Measurements from ENCODE around the gene ARHGEF7.

The ARHGEF7 gene

GRCh38 chr13:111117961-111118360 lies 2.9 kb downstream of the ARHGEF7 start:
- Histone ChIP-seq H3K4me3 (ENCODE audit: low read depth in 1 of 5, low read length in 5 of 5) (peak overlapping the region in 2 of 5 donors; percentile 26 to 30), H3K27me3 (ENCODE audit: control insufficient read depth in 5 of 5, insufficient read depth in 4 of 5, low read length in 5 of 5) (peaks cover 0 to 4% (median 3%) of the 10 kb centered on the region in 5 donors), H3K36me3 (ENCODE audit: control insufficient read depth in 5 of 5, insufficient read depth in 5 of 5, low read length in 5 of 5) (peaks cover 0 to 7% (median 6%) of the 10 kb centered on the region in 5 donors), H3K9me3 (ENCODE audit: control insufficient read depth in 5 of 5, low read length in 5 of 5) (no peaks in the 10 kb centered on the region), H3K27ac (ENCODE audit: low read depth, low read length) (peak overlapping the region; percentile 98), H3K9ac (ENCODE audit: low read length in 5 of 5) (peak overlapping the region in 1 of 5 donors; percentile 33), H3K4me1 (ENCODE audit: control insufficient read depth in 5 of 5, insufficient read depth in 5 of 5, low read length in 5 of 5) (peaks cover 15 to 67% (median 57%) of the 10 kb centered on the region in 5 donors)

GRCh38 chr13:111118898-111119607 lies 3.9 kb downstream of the ARHGEF7 start:
- peaks cover 15 to 63% (median 55%) of the 10 kb centered on the region in 5 donors for H3K4me1 ChIP-seq (ENCODE audit: control insufficient read depth in 5 of 5, insufficient read depth in 5 of 5, low read length in 5 of 5)
- peaks cover 0 to 4% (median 0%) of the 10 kb centered on the region in 5 donors for H3K27me3 ChIP-seq (ENCODE audit: control insufficient read depth in 5 of 5, insufficient read depth in 4 of 5, low read length in 5 of 5)
- H3K9ac ChIP-seq (ENCODE audit: low read length in 5 of 5), result no peak overlapping the region
- H3K36me3 ChIP-seq (ENCODE audit: control insufficient read depth in 5 of 5, insufficient read depth in 5 of 5, low read length in 5 of 5), result peaks cover 0 to 7% (median 6%) of the 10 kb centered on the region in 5 donors
- peak overlapping the region; percentile 98 for H3K27ac ChIP-seq (ENCODE audit: low read depth, low read length)
- no peak overlapping the region for H3K4me3 ChIP-seq (ENCODE audit: low read depth in 1 of 5, low read length in 5 of 5)
- no peaks in the 10 kb centered on the region for H3K9me3 ChIP-seq (ENCODE audit: control insufficient read depth in 5 of 5, low read length in 5 of 5)

DNA sequence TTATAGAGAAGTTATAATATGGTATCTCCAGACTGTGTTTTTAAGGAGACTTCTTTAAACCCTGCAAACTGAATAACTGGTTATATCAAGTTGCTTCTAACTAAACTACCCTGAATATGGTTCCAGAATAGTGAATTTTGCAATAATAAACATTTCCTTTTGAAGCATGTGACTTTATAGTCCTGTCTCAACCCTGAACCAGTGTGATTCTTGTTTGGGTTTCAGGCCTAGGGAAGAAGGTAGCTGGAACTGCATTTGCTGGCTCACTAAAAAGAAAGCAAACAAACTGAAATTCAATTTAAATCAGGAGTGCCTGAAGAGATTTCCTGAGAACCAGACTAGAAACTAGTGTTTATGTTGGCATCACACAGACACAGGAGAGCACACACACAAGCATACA lies 4.9 kb downstream of the ARHGEF7 start:
- H3K9me3 ChIP-seq (ENCODE audit: control insufficient read depth in 5 of 5, low read length in 5 of 5), result no peaks in the 10 kb centered on the region
- H3K36me3 ChIP-seq (ENCODE audit: control insufficient read depth in 5 of 5, insufficient read depth in 5 of 5, low read length in 5 of 5), result peaks cover 0 to 7% (median 6%) of the 10 kb centered on the region in 5 donors
- peaks cover 15 to 59% (median 56%) of the 10 kb centered on the region in 5 donors for H3K4me1 ChIP-seq (ENCODE audit: control insufficient read depth in 5 of 5, insufficient read depth in 5 of 5, low read length in 5 of 5)
- peaks cover 0 to 4% (median 0%) of the 10 kb centered on the region in 5 donors for H3K27me3 ChIP-seq (ENCODE audit: control insufficient read depth in 5 of 5, insufficient read depth in 4 of 5, low read length in 5 of 5)
- H3K9ac ChIP-seq (ENCODE audit: low read length in 5 of 5), result no peak overlapping the region
- no peak overlapping the region for H3K4me3 ChIP-seq (ENCODE audit: low read depth in 1 of 5, low read length in 5 of 5)
- H3K27ac ChIP-seq (ENCODE audit: low read depth, low read length), result peak overlapping the region; percentile 98

DNA sequence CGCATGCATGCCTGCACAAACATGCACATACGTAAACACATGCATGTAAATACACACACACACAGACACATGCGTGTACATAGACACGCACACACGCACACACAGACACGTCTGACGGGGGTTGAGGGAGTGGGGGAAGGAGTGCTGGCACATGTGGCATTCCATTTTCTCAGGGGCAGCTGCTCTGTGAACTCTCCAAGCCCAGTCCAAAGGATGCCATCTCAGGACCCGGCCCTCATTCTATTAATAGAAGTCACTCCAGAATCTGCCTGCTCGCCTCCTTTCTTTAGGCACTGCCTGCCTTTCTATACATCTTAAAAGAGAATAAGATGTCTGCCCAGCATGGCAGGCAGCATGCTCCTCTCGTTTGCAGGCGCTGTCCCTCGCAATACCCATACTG lies 5.3 kb downstream of the ARHGEF7 start:
- Histone ChIP-seq H3K9me3 (ENCODE audit: control insufficient read depth in 5 of 5, low read length in 5 of 5) (no peaks in the 10 kb centered on the region), H3K4me3 (ENCODE audit: low read depth in 1 of 5, low read length in 5 of 5) (no peak overlapping the region), H3K4me1 (ENCODE audit: control insufficient read depth in 5 of 5, insufficient read depth in 5 of 5, low read length in 5 of 5) (peaks cover 15 to 59% (median 56%) of the 10 kb centered on the region in 5 donors), H3K36me3 (ENCODE audit: control insufficient read depth in 5 of 5, insufficient read depth in 5 of 5, low read length in 5 of 5) (peaks cover 0 to 7% (median 6%) of the 10 kb centered on the region in 5 donors), H3K27ac (ENCODE audit: low read depth, low read length) (peak overlapping the region; percentile 98), H3K27me3 (ENCODE audit: control insufficient read depth in 5 of 5, insufficient read depth in 4 of 5, low read length in 5 of 5) (peaks cover 0 to 4% (median 0%) of the 10 kb centered on the region in 5 donors), H3K9ac (ENCODE audit: low read length in 5 of 5) (no peak overlapping the region)

GRCh38 chr13:111120913-111121312 lies 5.8 kb downstream of the ARHGEF7 start:
- Histone ChIP-seq H3K4me1 (ENCODE audit: control insufficient read depth in 5 of 5, insufficient read depth in 5 of 5, low read length in 5 of 5) (peaks cover 15 to 63% (median 56%) of the 10 kb centered on the region in 5 donors), H3K9me3 (ENCODE audit: control insufficient read depth in 5 of 5, low read length in 5 of 5) (no peaks in the 10 kb centered on the region), H3K27ac (ENCODE audit: low read depth, low read length) (no peak overlapping the region), H3K27me3 (ENCODE audit: control insufficient read depth in 5 of 5, insufficient read depth in 4 of 5, low read length in 5 of 5) (peaks cover 0 to 3% (median 0%) of the 10 kb centered on the region in 5 donors), H3K9ac (ENCODE audit: low read length in 5 of 5) (no peak overlapping the region), H3K36me3 (ENCODE audit: control insufficient read depth in 5 of 5, insufficient read depth in 5 of 5, low read length in 5 of 5) (peaks cover 0 to 7% (median 6%) of the 10 kb centered on the region in 5 donors), H3K4me3 (ENCODE audit: low read depth in 1 of 5, low read length in 5 of 5) (no peak overlapping the region)

- Histone ChIP-seq H3K27me3 (ENCODE audit: control insufficient read depth in 5 of 5, insufficient read depth in 4 of 5, low read length in 5 of 5) (no peaks in the 10 kb centered on the region), H3K4me1 (ENCODE audit: control insufficient read depth in 5 of 5, insufficient read depth in 5 of 5, low read length in 5 of 5) (peaks cover 12 to 63% (median 58%) of the 10 kb centered on the region in 5 donors), H3K9ac (ENCODE audit: low read length in 5 of 5) (no peak overlapping the region), H3K9me3 (ENCODE audit: control insufficient read depth in 5 of 5, low read length in 5 of 5) (no peaks in the 10 kb centered on the region), H3K27ac (ENCODE audit: low read depth, low read length) (no peak overlapping the region), H3K36me3 (ENCODE audit: control insufficient read depth in 5 of 5, insufficient read depth in 5 of 5, low read length in 5 of 5) (peaks cover 0 to 7% (median 6%) of the 10 kb centered on the region in 5 donors), H3K4me3 (ENCODE audit: low read depth in 1 of 5, low read length in 5 of 5) (no peak overlapping the region)
Observed at GRCh38 chr13:111121506-111121905, 6.4 kb downstream of the ARHGEF7 start.

DNA sequence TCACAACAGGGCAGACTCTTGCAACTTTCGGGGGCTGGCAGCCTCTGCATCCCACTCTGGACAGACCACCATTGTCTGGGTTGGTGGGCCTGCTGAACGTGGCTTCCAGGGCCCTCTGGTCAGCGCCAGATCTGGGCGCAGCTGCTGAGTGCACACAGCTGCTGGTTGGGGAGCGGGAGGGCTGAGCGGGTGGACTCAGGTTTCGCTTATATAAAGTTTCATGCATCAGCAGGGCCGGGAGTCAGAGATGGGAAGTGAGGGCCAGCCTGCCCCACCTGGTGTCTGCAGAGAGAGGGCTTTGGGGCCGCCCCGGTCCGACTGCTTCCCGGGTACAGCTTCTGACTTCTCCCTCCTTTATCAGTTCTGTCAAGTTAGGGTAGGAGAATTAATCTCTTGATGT lies 6.9 kb downstream of the ARHGEF7 start:
- Histone ChIP-seq H3K9me3 (ENCODE audit: control insufficient read depth in 5 of 5, low read length in 5 of 5) (no peaks in the 10 kb centered on the region), H3K4me1 (ENCODE audit: control insufficient read depth in 5 of 5, insufficient read depth in 5 of 5, low read length in 5 of 5) (peaks cover 9 to 57% (median 54%) of the 10 kb centered on the region in 5 donors), H3K9ac (ENCODE audit: low read length in 5 of 5) (no peak overlapping the region), H3K27me3 (ENCODE audit: control insufficient read depth in 5 of 5, insufficient read depth in 4 of 5, low read length in 5 of 5) (no peaks in the 10 kb centered on the region), H3K36me3 (ENCODE audit: control insufficient read depth in 5 of 5, insufficient read depth in 5 of 5, low read length in 5 of 5) (peaks cover 0 to 7% (median 6%) of the 10 kb centered on the region in 5 donors), H3K4me3 (ENCODE audit: low read depth in 1 of 5, low read length in 5 of 5) (no peak overlapping the region), H3K27ac (ENCODE audit: low read depth, low read length) (no peak overlapping the region)

- Histone ChIP-seq H3K4me1 (ENCODE audit: control insufficient read depth in 5 of 5, insufficient read depth in 5 of 5, low read length in 5 of 5) (peaks cover 9 to 52% (median 49%) of the 10 kb centered on the region in 5 donors), H3K27me3 (ENCODE audit: control insufficient read depth in 5 of 5, insufficient read depth in 4 of 5, low read length in 5 of 5) (no peaks in the 10 kb centered on the region), H3K4me3 (ENCODE audit: low read depth in 1 of 5, low read length in 5 of 5) (no peak overlapping the region), H3K9ac (ENCODE audit: low read length in 5 of 5) (no peak overlapping the region), H3K9me3 (ENCODE audit: control insufficient read depth in 5 of 5, low read length in 5 of 5) (no peaks in the 10 kb centered on the region), H3K36me3 (ENCODE audit: control insufficient read depth in 5 of 5, insufficient read depth in 5 of 5, low read length in 5 of 5) (peaks cover 0 to 7% (median 6%) of the 10 kb centered on the region in 5 donors), H3K27ac (ENCODE audit: low read depth, low read length) (no peak overlapping the region)
Observed at GRCh38 chr13:111122631-111123030, 7.5 kb downstream of the ARHGEF7 start.

DNA sequence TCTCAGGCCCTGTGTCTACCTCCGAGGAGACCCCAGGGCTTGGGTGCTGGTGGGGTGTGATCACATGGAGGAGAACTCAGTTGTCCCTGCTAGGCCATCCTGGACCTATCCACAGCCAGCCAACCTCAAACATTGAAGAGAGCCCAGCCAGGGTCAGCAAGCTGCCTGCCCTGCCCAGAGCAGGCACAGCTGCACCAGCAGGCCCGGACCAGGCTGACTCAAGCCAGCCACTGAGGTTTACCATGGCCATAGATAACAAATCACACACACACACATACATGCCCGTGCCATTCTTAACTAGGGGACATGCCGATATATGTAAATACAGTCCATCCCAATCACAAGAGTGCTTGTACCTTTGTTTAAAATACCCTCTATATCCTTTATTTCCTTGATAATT lies 8.1 kb downstream of the ARHGEF7 start:
- Histone ChIP-seq H3K27ac (ENCODE audit: low read depth, low read length) (no peak overlapping the region), H3K9ac (ENCODE audit: low read length in 5 of 5) (no peak overlapping the region), H3K27me3 (ENCODE audit: control insufficient read depth in 5 of 5, insufficient read depth in 4 of 5, low read length in 5 of 5) (no peaks in the 10 kb centered on the region), H3K36me3 (ENCODE audit: control insufficient read depth in 5 of 5, insufficient read depth in 5 of 5, low read length in 5 of 5) (peaks cover 0 to 7% (median 6%) of the 10 kb centered on the region in 5 donors), H3K4me3 (ENCODE audit: low read depth in 1 of 5, low read length in 5 of 5) (no peak overlapping the region), H3K4me1 (ENCODE audit: control insufficient read depth in 5 of 5, insufficient read depth in 5 of 5, low read length in 5 of 5) (peaks cover 6 to 46% (median 43%) of the 10 kb centered on the region in 5 donors), H3K9me3 (ENCODE audit: control insufficient read depth in 5 of 5, low read length in 5 of 5) (no peaks in the 10 kb centered on the region)

DNA sequence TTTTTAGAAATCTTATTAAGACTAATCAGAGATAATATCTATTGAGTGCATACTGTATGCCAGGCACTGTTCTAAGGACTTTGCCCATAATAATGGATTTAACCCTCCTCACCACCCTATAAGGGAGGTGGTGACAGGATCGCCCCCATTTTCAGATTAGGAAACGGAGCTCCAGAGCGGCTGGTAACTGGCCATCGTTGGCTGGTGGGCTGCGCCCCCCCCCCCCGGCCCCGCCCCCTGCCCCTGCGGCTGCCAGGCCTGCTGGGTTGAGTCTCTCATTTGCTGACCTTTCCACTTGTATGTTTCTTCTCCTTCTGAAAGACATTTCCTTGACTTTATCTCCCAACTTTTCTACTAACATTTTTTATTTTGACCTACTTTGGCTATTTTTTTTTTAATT lies 8.5 kb downstream of the ARHGEF7 start:
- Histone ChIP-seq H3K27ac (ENCODE audit: low read depth, low read length) (no peak overlapping the region), H3K4me1 (ENCODE audit: control insufficient read depth in 5 of 5, insufficient read depth in 5 of 5, low read length in 5 of 5) (peaks cover 3 to 42% (median 39%) of the 10 kb centered on the region in 5 donors), H3K9me3 (ENCODE audit: control insufficient read depth in 5 of 5, low read length in 5 of 5) (no peaks in the 10 kb centered on the region), H3K36me3 (ENCODE audit: control insufficient read depth in 5 of 5, insufficient read depth in 5 of 5, low read length in 5 of 5) (peaks cover 0 to 7% (median 6%) of the 10 kb centered on the region in 5 donors), H3K27me3 (ENCODE audit: control insufficient read depth in 5 of 5, insufficient read depth in 4 of 5, low read length in 5 of 5) (no peaks in the 10 kb centered on the region), H3K9ac (ENCODE audit: low read length in 5 of 5) (no peak overlapping the region), H3K4me3 (ENCODE audit: low read depth in 1 of 5, low read length in 5 of 5) (no peak overlapping the region)

Measured in subcutaneous abdominal adipose tissue (tissue), 5 donors.